Endothelial cell of umbilical vein (primary cell): ENCODE data around the gene C16orf78.

Experiments used
- EZH2 ChIP-seq: IDR thresholded peaks from 2 replicates; pipeline ENCODE4 v1.6.1; 2012; ENCODE audit warnings: borderline replicate concordance, low read depth, mild to moderate bottlenecking, moderate library complexity, low read length, inconsistent platforms; ENCODE audit not compliant: severe bottlenecking
- GATA2 ChIP-seq: IDR thresholded peaks from 2 replicates; pipeline ENCODE4 v1.7.0; 2011; ENCODE audit warnings: low read depth, mild to moderate bottlenecking, moderate library complexity, mixed read lengths, low read length; ENCODE audit not compliant: insufficient read length, insufficient read depth
- JUN ChIP-seq: IDR thresholded peaks from 2 replicates; pipeline ENCODE4 v1.6.1; 2011; ENCODE audit warnings: borderline replicate concordance, low read depth; ENCODE audit not compliant: insufficient read length, insufficient read depth
- MYC ChIP-seq: IDR thresholded peaks from one replicate; pipeline ENCODE4 v1.6.1; 2011; ENCODE audit warnings: mild to moderate bottlenecking, low read depth, low read length
- POLR2A ChIP-seq: IDR thresholded peaks from 2 replicates; pipeline ENCODE4 v1.6.1; 2012; ENCODE audit warnings: low read depth, mild to moderate bottlenecking, control low read depth, low read length
- POLR2AphosphoS5 ChIP-seq: IDR thresholded peaks from 2 replicates; pipeline ENCODE4 v1.6.1; 2012; ENCODE audit warnings: low read depth, mild to moderate bottlenecking, control low read depth, low read length, moderate library complexity; ENCODE audit not compliant: insufficient read depth
- TF ChIP-seq, protein P1 (sequence below), 2 donors: IDR thresholded peaks; 1 replicate in 1 of 2; 2 replicates in 1 of 2; pipeline ENCODE4 v1.5.1; 2011; ENCODE audit warnings: low read length in 2 of 2, mild to moderate bottlenecking in 2 of 2, moderate library complexity in 2 of 2, control low read depth in 1 of 2, inconsistent platforms in 1 of 2, low read depth in 1 of 2; ENCODE audit not compliant: insufficient read depth in 1 of 2; ENCODE audit errors: extremely low read depth in 1 of 2
- TF ChIP-seq, protein P2 (sequence below): IDR thresholded peaks from 2 replicates; pipeline ENCODE4 v1.6.1; 2011; ENCODE audit not compliant: insufficient read depth, insufficient read length

DNA sequence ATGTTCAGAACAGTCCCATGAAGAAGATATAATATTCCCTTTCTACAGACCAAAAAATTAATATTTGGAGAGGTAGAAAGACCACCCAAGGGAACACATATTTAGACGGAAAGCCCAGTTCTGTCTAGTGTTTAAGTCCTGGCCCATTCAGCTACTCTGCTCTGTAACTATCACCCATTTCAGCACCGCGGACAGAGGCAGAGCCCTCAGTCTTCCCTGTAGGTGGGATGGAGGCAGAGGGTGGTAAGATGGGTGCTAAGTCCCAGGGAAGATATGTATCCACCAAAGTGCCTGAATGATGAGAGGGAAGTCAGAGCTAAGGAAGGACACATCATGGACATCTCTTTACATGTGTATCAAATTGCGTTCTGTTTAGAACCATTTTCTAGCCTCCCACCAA is 27.8 kb upstream of the C16orf78 start:
- TF ChIP-seq, protein P1, sequence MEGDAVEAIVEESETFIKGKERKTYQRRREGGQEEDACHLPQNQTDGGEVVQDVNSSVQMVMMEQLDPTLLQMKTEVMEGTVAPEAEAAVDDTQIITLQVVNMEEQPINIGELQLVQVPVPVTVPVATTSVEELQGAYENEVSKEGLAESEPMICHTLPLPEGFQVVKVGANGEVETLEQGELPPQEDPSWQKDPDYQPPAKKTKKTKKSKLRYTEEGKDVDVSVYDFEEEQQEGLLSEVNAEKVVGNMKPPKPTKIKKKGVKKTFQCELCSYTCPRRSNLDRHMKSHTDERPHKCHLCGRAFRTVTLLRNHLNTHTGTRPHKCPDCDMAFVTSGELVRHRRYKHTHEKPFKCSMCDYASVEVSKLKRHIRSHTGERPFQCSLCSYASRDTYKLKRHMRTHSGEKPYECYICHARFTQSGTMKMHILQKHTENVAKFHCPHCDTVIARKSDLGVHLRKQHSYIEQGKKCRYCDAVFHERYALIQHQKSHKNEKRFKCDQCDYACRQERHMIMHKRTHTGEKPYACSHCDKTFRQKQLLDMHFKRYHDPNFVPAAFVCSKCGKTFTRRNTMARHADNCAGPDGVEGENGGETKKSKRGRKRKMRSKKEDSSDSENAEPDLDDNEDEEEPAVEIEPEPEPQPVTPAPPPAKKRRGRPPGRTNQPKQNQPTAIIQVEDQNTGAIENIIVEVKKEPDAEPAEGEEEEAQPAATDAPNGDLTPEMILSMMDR (IDR thresholded peaks at IDR 0.05; ENCODE audit: extremely low read depth in 1 of 2, insufficient read depth in 1 of 2, low read depth in 1 of 2, low read length in 2 of 2), result no peak
- no peak for TF ChIP-seq POLR2AphosphoS5
- TF ChIP-seq POLR2A, result no peak
- TF ChIP-seq EZH2, result no peak
- no peak for TF ChIP-seq MYC
- no peak for TF ChIP-seq GATA2
- TF ChIP-seq, protein P2, sequence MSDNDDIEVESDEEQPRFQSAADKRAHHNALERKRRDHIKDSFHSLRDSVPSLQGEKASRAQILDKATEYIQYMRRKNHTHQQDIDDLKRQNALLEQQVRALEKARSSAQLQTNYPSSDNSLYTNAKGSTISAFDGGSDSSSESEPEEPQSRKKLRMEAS, result no peak
- TF ChIP-seq JUN, result no peak
